ENCODE results near the gene MAOB.

DNA sequence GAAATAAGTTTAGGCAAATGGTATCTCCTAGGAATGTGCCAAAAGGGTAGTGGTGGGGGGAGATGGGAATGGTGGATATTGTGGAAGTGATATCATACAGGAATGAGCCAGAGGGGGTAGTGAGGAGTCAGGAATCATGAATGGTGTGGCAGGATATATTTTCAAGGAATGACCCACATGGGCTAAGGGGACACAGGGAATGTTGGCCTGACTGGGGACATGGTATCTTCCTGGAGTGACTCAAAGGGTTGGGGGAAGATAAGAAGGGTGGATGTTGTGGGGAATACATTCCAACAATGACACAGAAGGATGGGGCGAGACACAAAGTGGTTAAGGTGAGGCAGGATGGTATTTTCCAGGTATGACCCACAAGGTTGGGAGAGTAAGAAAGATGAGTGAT is 165.6 kb downstream of the MAOB start:
- TF ChIP-seq, protein P1, sequence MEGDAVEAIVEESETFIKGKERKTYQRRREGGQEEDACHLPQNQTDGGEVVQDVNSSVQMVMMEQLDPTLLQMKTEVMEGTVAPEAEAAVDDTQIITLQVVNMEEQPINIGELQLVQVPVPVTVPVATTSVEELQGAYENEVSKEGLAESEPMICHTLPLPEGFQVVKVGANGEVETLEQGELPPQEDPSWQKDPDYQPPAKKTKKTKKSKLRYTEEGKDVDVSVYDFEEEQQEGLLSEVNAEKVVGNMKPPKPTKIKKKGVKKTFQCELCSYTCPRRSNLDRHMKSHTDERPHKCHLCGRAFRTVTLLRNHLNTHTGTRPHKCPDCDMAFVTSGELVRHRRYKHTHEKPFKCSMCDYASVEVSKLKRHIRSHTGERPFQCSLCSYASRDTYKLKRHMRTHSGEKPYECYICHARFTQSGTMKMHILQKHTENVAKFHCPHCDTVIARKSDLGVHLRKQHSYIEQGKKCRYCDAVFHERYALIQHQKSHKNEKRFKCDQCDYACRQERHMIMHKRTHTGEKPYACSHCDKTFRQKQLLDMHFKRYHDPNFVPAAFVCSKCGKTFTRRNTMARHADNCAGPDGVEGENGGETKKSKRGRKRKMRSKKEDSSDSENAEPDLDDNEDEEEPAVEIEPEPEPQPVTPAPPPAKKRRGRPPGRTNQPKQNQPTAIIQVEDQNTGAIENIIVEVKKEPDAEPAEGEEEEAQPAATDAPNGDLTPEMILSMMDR (IDR thresholded peaks at IDR 0.05): no peak
- TF ChIP-seq POLR2A (IDR thresholded peaks at IDR 0.05): no peak
